GM18508 (cell line): Measurements from ENCODE around the gene GRIK4.

Experiments
- ATAC-seq: cut with Tn5 transposase; IDR thresholded peaks from one replicate; pipeline ENCODE4 v1.9.1; 2021; ENCODE audit warnings: moderate number of reproducible peaks; ENCODE audit not compliant: insufficient read depth, unreplicated experiment

The GRIK4 gene

GRCh38 chr11:120626791-120627190 lies 115.2 kb downstream of the GRIK4 start:
- ATAC-seq = no peak

- ATAC-seq = no peak
Observed at GRCh38 chr11:120627327-120628163, 116.0 kb downstream of the GRIK4 start.

DNA sequence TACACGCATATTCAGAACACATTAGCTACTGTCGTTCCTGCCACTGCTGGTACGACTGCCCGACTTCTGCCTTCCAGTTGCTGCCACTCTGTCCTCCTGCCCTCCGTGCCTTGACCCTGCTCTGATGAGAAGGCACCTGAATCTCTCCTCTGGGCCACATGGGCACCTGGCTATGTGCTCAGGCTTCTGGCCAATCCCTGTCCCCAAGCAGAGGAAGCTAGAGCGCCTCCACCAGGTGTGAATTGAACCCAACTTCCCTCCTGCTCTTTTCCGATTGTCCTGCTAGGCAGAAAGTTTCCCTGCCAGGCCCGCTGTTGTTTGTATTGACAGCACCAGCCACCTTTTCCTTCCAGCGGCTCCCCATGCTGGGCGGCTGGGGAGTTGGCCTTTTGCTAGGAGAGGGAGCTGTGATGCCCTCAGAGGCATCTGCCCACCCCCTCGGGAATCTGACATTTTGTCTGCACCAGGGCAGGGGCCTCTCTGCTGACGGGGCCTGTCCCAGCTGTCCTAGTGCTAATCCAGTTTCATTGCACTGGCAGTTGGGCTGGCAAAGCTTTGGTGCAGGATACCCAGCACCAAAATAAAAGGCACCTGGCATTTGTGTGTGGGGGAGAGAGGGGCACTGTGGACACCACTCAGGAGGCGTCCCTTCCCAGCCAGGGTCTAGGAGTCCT lies 118.0 kb downstream of the GRIK4 start:
- ATAC-seq = no peak

GRCh38 chr11:120630122-120630521 lies 118.6 kb downstream of the GRIK4 start:
- no peak for ATAC-seq

- ATAC-seq = no peak
Observed at GRCh38 chr11:120632579-120632978, 121.0 kb downstream of the GRIK4 start.

DNA sequence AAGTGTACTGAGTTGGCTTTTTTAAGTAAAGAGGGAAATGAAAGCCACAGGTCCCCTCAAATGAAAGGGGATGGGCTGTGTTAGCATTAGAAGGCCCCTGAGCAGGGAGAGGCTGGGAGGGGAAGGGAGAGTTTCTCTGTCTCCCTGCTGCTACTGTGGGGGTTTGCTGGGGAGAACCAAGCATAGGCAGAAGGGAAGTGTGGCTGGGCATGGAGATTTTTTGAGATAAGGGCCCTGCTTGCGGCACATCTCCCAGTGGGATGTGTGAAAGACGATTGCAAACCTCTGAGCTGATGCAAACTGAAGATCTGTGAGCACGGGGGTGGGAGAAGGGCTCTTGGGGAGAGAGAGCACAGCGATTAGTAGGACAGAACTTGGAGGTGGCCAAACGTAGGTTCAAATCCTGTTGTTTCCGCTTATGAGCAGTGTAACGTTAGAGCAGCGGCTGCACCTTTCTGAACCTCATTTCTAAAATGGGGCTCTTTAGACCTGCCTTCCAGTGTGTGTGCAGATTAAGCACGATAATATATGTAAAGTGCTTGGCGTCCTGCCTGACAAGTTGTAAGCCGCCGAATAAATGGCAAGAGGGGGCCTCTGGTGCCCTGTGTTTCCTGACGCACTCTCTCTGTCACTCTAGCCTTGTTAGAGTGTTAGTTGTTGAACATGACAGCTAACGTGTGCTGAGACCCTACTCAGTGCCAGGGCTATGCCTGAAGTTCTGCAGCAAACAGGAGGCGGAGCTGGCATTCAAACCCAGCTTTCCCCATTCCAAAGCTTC lies 122.3 kb downstream of the GRIK4 start:
- ATAC-seq = no peak

DNA sequence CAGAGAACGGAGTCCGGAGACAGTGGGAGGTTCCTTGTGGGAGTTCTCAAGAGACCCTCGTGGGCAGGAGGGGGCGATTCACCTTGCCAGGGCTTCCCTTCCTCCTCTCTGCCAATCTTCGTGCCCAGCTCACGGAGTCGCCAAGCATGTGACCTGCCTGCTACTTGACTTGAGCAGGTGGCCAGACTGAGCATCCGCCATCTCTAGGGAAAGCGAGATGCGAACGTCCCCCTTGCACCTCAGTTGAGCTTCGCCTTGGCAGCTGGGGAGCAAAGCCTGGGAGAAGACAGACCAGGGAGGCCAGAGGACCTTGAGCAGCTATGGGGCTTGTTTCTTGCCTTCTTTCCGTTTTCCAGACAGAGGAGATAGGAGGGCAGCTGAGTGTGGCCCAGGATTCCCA lies 123.2 kb downstream of the GRIK4 start:
- no peak for ATAC-seq

- ATAC-seq = no peak
Observed at GRCh38 chr11:120635136-120635810, 123.7 kb downstream of the GRIK4 start.

DNA sequence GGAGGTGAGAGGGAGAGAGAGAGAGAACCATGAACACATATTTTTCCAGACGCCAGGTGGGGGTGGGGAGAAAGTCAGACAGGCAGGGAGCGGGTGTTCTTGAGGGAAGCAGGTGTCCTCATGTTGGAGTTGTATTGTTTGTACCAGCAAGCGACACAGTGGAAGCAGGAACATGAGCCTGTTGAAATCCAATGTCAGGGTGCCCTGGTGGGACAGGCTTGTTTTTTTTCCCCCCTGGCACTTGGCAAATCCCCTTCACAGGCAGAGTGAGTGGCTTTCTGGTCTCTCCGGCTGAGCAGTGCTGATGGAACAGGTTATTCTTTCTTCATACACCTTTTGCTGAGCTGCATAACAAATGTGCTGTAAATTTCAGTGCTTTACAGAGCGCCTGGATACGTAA lies 125.6 kb downstream of the GRIK4 start:
- ATAC-seq = no peak

- ATAC-seq = no peak
Observed at GRCh38 chr11:120642196-120642894, 130.8 kb downstream of the GRIK4 start.

DNA sequence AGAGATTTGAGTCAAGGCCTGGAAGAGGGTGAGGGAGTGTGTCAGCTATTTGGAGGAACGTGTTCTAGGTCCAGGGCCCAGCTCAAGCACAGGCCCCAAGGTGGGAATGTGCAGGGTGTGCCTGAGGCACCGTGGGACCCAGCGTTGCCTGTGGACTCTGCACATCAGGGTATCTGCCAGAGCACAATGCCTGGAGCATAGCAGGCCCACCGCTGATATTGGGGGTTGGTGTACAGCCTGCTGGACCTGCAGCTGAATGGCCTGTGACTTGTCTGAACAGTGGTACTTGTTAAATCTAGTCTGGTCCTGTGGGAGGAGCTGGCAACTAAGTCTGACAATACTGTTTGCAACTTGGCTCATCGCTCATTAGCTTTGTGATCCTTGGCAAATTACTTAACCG lies 131.7 kb downstream of the GRIK4 start:
- ATAC-seq = no peak

DNA sequence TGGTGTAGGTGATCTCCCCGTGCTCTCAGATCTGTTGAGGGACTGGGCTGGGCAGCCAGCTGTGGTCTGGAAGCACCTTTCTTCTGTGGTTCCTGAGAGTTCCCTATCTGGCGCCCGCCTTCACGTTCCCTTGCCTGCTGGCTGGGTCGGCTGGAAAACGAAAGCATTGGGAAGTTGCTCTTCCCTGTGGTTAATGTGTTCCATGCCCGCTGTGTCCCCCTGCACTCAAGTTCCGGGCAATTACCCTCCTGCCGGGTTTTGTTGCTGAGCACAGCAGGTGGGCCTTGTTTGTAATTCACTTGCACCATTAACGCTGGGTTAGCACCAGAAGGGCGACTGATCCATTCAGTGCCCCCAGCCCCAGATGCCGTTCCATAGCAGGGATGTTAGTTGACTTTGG lies 134.1 kb downstream of the GRIK4 start:
- ATAC-seq = no peak

DNA sequence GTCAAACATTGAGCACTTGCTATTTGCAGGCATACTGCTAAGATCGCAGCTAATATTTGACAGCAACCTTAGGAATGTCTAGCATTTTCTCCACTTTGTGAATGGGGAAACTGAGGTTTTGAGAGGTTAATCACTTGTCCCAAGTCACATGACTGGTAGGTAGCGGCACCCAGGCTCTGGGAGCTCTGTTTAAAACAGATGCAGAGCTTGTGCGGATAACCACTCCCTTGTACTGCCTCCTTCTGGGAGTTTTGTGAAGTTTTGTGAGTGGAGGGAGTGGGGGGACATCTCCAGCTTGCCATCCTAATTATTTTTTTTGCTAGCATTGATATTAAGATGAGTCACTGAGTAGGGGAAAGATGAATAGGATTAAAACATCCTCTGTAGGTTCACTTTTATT lies 134.7 kb downstream of the GRIK4 start:
- no peak for ATAC-seq

GRCh38 chr11:120647681-120648080 lies 136.1 kb downstream of the GRIK4 start:
- ATAC-seq = no peak

DNA sequence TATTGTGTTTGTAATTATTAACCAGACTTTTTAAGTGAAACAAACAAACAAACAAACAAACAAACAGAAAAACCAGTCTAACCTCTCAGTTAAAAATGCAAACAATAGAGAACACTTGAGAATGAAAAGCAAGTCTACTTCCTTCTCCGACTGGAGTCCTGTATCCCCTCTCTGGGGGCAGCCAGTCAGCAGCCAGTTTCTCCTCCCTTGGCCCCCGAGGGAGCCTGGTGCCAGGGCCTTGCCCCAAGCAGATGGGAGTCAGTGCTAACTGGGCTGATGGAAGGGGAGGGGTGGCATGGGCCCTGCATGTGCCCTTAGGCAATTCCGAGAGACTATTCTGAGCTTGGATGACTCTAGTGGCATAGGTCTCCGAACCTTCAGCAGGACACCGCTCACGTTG lies 137.2 kb downstream of the GRIK4 start:
- ATAC-seq = no peak

DNA sequence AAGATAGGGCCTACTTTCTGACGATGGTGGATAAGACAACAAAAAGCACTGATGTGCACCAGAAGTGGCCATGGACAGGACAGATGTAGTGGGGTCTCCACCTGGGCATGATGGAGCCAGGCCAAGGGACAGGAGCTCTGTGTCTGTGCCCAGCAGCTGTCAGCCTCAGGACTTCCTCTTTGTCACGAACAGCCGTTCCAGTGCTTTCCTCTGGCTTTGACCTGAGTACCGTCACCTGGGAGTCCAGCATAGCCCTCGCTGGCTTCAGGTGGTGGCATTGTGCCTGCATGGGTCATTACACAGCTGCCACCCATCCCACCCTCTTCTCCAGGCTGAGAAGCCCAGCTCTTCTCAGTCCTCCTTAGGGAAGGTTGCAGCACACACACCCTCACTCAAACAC lies 137.8 kb downstream of the GRIK4 start:
- ATAC-seq = no peak

- no peak for ATAC-seq
Observed at GRCh38 chr11:120651396-120651795, 139.8 kb downstream of the GRIK4 start.

DNA sequence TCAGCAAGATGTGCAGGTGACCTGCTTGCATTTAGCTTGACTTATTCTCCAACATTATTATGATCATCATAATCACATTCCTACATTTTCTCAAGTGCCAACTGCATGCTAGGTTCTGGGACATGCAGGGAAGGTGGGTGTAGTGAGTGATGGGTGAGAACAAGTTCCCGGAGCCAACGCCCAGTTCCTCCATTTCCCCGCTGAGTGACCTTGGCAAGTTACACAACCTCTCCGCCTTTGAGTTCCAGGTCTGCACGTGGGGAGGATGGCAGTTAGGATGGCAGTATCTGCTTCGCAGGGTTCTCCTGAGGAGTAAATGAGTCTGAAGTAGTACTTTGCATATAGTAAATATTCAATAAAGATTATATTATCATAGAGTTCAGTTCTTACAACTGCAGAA lies 140.3 kb downstream of the GRIK4 start:
- ATAC-seq = no peak

DNA sequence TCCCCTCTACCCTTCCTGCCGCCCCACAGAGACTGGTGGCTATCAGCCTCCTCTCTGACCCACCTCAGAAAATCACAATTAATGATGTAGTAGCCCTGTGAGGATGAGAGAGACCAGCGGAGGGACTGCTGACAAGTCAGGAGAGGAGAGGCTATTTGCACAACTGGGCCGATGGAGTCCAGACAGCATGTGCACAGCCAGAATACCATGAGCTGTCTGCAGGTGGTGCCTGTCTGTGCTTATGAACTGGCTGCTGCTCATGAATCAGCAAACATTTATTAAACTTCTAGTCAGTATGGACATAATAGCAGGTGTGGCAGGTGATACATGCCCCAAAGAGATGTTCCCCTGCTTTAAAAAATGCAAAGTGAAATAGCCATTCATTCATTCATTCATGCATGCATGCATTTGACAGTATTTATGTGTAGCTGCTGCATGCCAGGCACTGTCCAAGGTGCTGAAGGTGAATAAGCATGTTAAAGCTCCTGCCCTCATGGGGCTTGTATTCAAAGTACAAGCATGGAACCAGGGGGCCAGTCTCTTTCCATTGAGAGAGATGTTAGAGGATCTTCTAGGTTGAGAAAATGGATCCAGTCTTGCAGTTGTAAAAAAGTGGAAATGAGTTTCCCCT lies 141.3 kb downstream of the GRIK4 start:
- no peak for ATAC-seq

GRCh38 chr11:120655589-120655988 lies 144.0 kb downstream of the GRIK4 start:
- no peak for ATAC-seq
